Activated CD4-positive, alpha-beta T cell treated with anti-CD3 and anti-CD28 coated beads, Interleukin-2, amount 50 U/mL, for 48 hours (primary cell): ENCODE measurements around the gene DUSP14.
"Not testable (repeated sequence)": the region's sequence is repeated elsewhere in the genome, so short reads cannot be mapped to it uniquely, and the experiment has no call there.

Source experiments
- DNase-seq, 2 experiments: peaks; one replicate each; pipeline ENCODE4 v3.0.0-alpha.2; 2020

Gene DUSP14

GRCh38 chr17:37485938-37486570 is 3.6 kb upstream of the DUSP14 start:
- DNase-seq: no peak

GRCh38 chr17:37488009-37488604 is 1.6 kb upstream of the DUSP14 start:
- no peak for DNase-seq

- DNase-seq: peak; percentile 66 to 77
Observed at GRCh38 chr17:37488607-37489196, 989 bp upstream of the DUSP14 start.

GRCh38 chr17:37490022-37490587 is 414 bp downstream of the DUSP14 start:
- peak; percentile 73 to 79 for DNase-seq

- peak; percentile 11 to 30 for DNase-seq
Observed at GRCh38 chr17:37490638-37491614, 1.2 kb downstream of the DUSP14 start.

- no peak for DNase-seq
Observed at GRCh38 chr17:37492167-37492566, 2.5 kb downstream of the DUSP14 start.

GRCh38 chr17:37493249-37494027 is 3.7 kb downstream of the DUSP14 start:
- no peak for DNase-seq

- no peak for DNase-seq
Observed at GRCh38 chr17:37494401-37494831, 4.7 kb downstream of the DUSP14 start.

- no peak for DNase-seq
Observed at GRCh38 chr17:37494971-37495370, 5.3 kb downstream of the DUSP14 start.

GRCh38 chr17:37500378-37500777 is 10.7 kb downstream of the DUSP14 start:
- DNase-seq: no peak

GRCh38 chr17:37502009-37502936 is 12.6 kb downstream of the DUSP14 start:
- no peak for DNase-seq

- no peak for DNase-seq
Observed at GRCh38 chr17:37503148-37503547, 13.5 kb downstream of the DUSP14 start.

GRCh38 chr17:37505333-37505732 is 15.6 kb downstream of the DUSP14 start:
- no peak for DNase-seq

GRCh38 chr17:37506678-37507077 is 17.0 kb downstream of the DUSP14 start:
- DNase-seq: peak; percentile 9 to 17

GRCh38 chr17:37507111-37507510 is 17.4 kb downstream of the DUSP14 start:
- DNase-seq: no peak

- no peak for DNase-seq
Observed at GRCh38 chr17:37510056-37510455, 20.4 kb downstream of the DUSP14 start.

GRCh38 chr17:37511642-37512041 is 22.0 kb downstream of the DUSP14 start:
- DNase-seq: not testable (repeated sequence)

GRCh38 chr17:37512442-37513068 is 22.9 kb downstream of the DUSP14 start:
- DNase-seq: no peak

- DNase-seq: no peak
Observed at GRCh38 chr17:37513711-37514110, 24.0 kb downstream of the DUSP14 start.

- DNase-seq: no peak
Observed at GRCh38 chr17:37516127-37516571, 26.5 kb downstream of the DUSP14 start.
